ENCODE measurements around the gene PSORS1C2. TPM values are rescaled to one million over a fixed set of nuclear protein-coding genes. Genes with fewer than 3 reads are reported as not detected.
A peak's percentile ranks its signal among the peaks of the same experiment; 100 is the strongest.

PSORS1C2 gene
- total RNA-seq, 2 experiments from 2014 or later, result not detected

- Histone ChIP-seq H3K4me3 (ENCODE audit: low read length) (no peak overlapping the region), H3K4me1 (ENCODE audit: insufficient read depth, low read length) (peaks cover 48% of the 10 kb centered on the region), H3K27ac (ENCODE audit: low read depth in 1 of 2, low read length in 2 of 2) (no peak overlapping the region), H3K9me3 (ENCODE audit: control insufficient read depth in 1 of 2, insufficient read depth in 1 of 2, low read length in 2 of 2) (no peaks in the 10 kb centered on the region), H3K27me3 (ENCODE audit: control insufficient read depth in 1 of 2, insufficient read depth in 2 of 2, low read length in 2 of 2) (no peaks in the 10 kb centered on the region), H3K36me3 (ENCODE audit: insufficient read depth, low read length) (no peaks in the 10 kb centered on the region)
- no peaks in the 10 kb centered on the region for H3K9me3 Mint-ChIP-seq
- TF ChIP-seq CTCF (IDR thresholded peaks at IDR 0.05), result no peak
- no peaks in the 10 kb centered on the region for H3K27me3 Mint-ChIP-seq
- H3K4me3 Mint-ChIP-seq, result no peak overlapping the region
- POLR2A ChIA-PET, result no interaction called here
- H3K27ac Mint-ChIP-seq, result no peak overlapping the region
- CTCF ChIA-PET, result no interaction called here
- no peaks in the 10 kb centered on the region for H3K36me3 Mint-ChIP-seq (ENCODE audit: low read depth)
- intact Hi-C loops (cut with DNase I, micrococcal nuclease), result no loop called here
- H3K4me1 Mint-ChIP-seq (ENCODE audit: low read depth), result peaks cover 53% of the 10 kb centered on the region
- no peak for DNase-seq
- no peak for ATAC-seq (ENCODE audit: poor library complexity)
These were observed 42.2 kb downstream of the PSORS1C2 start for GRCh38 chr6:31096656-31097055.

- no peak overlapping the region for H3K27ac Mint-ChIP-seq
- H3K4me3 ChIP-seq (ENCODE audit: low read length), result no peak overlapping the region
- H3K9me3 Mint-ChIP-seq, result no peaks in the 10 kb centered on the region
- no peaks in the 10 kb centered on the region for H3K27me3 Mint-ChIP-seq
- ChIA-PET CTCF (interaction anchor here (1.5 kb wide), 1 partner anchor 17 kb away, joined by 5 read pairs; no protein-coding TSS in a partner anchor), POLR2A (no interaction called here)
- no peak for TF ChIP-seq CTCF (IDR thresholded peaks at IDR 0.05)
- H3K4me1 ChIP-seq (ENCODE audit: insufficient read depth, low read length), result peaks cover 52% of the 10 kb centered on the region
- peaks cover 57% of the 10 kb centered on the region for H3K4me1 Mint-ChIP-seq (ENCODE audit: low read depth)
- ATAC-seq (ENCODE audit: poor library complexity) (no peak), DNase-seq (no peak)
- intact Hi-C loops (cut with DNase I, micrococcal nuclease), result no loop called here
- H3K36me3 ChIP-seq (ENCODE audit: insufficient read depth, low read length), result no peaks in the 10 kb centered on the region
- H3K27me3 ChIP-seq (ENCODE audit: control insufficient read depth in 1 of 2, insufficient read depth in 2 of 2, low read length in 2 of 2), result no peaks in the 10 kb centered on the region
- H3K27ac ChIP-seq (ENCODE audit: low read depth in 1 of 2, low read length in 2 of 2), result no peak overlapping the region
- peak overlapping the region; percentile 12 for H3K4me3 Mint-ChIP-seq
- H3K9me3 ChIP-seq (ENCODE audit: control insufficient read depth in 1 of 2, insufficient read depth in 1 of 2, low read length in 2 of 2), result no peaks in the 10 kb centered on the region
- H3K36me3 Mint-ChIP-seq (ENCODE audit: low read depth), result no peaks in the 10 kb centered on the region
These were observed 42.7 kb downstream of the PSORS1C2 start for GRCh38 chr6:31096215-31096614.

- intact Hi-C loops (cut with DNase I, micrococcal nuclease), result no loop called here
- peak; percentile 12 to 82 (median 56) for DNase-seq
- no peak for TF ChIP-seq CTCF (IDR thresholded peaks at IDR 0.05)
- ChIA-PET POLR2A (interaction anchor here (0.7 to 1.5 kb wide), 12 partner anchors 14 to 497 kb away, joined by 3 to 7 read pairs (median 3); partner anchors contain the start of genes MDC1 and PSORS1C1), CTCF (interaction anchor here (1.2 to 2.3 kb wide), 3 partner anchors 13 to 15 kb away, joined by 3 to 12 read pairs (median 5); no protein-coding TSS in a partner anchor)
- Mint-ChIP-seq H3K4me1 (ENCODE audit: low read depth) (peaks cover 62% of the 10 kb centered on the region), H3K27ac (peak overlapping the region; percentile 86), H3K4me3 (peak overlapping the region; percentile 46), H3K27me3 (no peaks in the 10 kb centered on the region), H3K9me3 (no peaks in the 10 kb centered on the region), H3K36me3 (ENCODE audit: low read depth) (no peaks in the 10 kb centered on the region)
- Histone ChIP-seq H3K4me1 (ENCODE audit: insufficient read depth, low read length) (peaks cover 52% of the 10 kb centered on the region), H3K27me3 (ENCODE audit: control insufficient read depth in 1 of 2, insufficient read depth in 2 of 2, low read length in 2 of 2) (no peaks in the 10 kb centered on the region), H3K27ac (ENCODE audit: low read depth in 1 of 2, low read length in 2 of 2) (peak overlapping the region; percentile 44 to 57), H3K4me3 (ENCODE audit: low read length) (no peak overlapping the region), H3K36me3 (ENCODE audit: insufficient read depth, low read length) (no peaks in the 10 kb centered on the region), H3K9me3 (ENCODE audit: control insufficient read depth in 1 of 2, insufficient read depth in 1 of 2, low read length in 2 of 2) (no peaks in the 10 kb centered on the region)
- peak; percentile 89 for ATAC-seq (ENCODE audit: poor library complexity)
These were observed 44.4 kb downstream of the PSORS1C2 start for GRCh38 chr6:31094389-31094881.

Data from CD4-positive, alpha-beta T cell (primary cell).